NOMO-1 (cell line): Measurements from ENCODE around the gene PDCD1.
"Not testable (repeated sequence)": the region's sequence is repeated elsewhere in the genome, so short reads cannot be mapped to it uniquely, and the experiment has no call there.

Experiments
- DNase-seq, 2 experiments: peaks; one replicate each; lab custom pipeline; 2025; ENCODE audit not compliant: unreplicated experiment in 2 of 2; lab: John Stamatoyannopoulos, UW

Gene PDCD1

DNA sequence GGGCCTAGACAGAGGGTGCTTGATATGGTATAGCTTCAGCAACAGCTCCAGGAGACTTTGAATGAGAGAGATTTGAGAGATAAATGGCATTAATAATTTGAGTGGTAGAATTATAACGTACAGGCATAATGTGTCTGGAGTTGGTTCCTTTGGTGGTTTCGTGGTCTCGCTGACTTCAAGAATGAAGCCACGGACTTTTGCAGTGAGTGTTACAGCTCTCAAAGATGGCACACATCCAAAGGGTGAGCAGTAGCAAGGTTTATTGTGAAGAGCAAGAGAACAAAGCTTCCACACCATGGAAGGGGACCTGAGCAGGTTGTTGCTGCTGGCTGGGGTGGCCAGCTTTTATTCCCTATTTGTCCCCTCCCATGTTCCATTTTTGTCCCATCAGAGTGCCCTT lies 23.1 kb downstream of the PDCD1 start:
- DNase-seq = no peak

DNA sequence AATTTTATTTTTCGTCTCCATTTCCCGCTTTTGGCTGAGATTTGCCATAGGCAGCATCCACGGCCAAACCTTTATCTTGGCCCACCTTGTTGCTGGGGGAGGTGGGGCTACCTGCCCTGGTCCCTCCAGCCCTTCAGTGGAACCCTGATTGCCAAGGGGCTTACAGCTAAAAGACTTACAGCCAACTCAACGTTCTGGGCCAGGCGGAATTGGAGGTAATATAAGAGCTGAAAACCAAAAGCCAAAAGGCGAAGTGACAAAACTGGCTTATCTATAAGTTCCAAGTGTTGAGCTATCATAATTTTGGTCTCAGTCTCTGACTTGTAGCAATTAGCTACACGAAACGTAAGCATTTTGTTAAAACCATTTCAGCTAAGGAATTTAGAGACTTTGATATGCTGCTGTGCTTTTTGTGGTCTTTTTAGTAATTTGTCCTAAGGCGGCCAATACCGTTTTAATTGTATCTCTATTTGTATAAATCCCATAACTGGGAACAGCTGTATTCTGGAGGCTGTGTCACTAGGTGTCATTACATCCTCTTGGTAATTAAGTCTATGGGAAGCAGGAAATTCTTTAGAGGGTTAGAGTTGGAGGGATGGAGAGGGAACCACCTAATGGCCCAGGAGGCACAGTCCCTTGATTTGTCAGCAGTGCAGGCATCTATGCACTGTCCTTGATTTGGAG lies 24.0 kb downstream of the PDCD1 start:
- DNase-seq = no peak

DNA sequence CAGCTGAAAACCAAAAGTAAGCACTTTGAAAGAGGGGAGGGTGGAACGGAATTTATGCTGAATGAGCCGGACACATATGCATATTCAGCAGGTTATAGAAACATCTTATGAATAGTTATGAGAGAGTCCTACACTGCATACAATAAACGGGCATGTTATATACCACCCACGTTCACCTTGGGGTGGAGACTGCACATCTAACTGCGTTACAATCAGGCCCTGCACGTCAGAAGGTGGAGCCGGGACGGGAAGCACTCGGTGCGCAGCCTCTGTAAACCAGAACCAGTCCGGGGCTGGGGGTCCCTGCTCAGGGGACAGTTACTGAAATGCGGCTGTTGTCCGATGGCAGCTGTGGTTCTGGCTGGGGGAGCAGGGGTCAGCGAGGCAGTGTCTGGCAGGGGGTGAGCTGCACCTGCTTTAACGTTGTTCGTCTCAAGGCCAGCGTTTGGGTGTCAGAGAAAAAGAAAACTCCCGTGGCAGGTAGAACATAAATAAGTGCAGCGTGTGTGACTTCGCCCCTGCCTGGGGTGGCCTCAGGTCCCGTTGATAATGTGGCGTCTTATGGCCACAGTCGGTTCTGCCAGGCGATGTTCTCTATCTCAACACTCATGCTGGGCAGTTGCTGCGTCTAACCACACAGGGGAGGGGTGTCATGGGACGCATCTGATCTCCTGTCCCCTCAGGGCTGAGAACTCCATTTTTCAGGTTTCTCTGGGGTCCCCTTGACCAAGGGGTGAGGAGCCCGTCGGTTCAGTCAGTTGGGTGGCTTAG lies 24.8 kb downstream of the PDCD1 start:
- DNase-seq = not testable (repeated sequence)

DNA sequence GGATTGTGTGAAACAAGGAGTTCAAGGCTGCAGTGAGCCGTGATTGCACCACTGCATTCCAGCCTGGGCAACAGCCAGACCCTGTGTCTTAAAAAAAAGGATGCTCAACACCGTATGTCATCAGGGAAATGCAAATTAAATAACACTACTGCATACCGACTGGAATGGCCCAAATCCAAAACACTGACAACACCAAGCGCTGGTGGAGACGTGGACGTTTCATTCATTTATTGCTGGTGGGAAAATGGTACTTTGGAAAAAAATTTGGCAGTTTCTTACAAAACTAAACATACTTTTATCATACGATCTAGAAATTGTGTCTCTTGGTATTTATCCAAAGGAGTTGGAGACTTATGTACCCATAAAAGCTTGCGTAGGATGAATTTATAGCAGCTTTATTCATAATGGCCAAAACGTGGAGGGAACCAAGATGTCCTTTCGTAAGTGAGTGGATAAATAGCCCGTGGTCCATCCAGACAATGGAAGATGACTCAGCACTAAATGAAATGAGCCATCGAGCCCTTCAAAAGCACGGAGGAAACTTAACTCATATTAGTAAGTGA lies 25.5 kb downstream of the PDCD1 start:
- DNase-seq = no peak

DNA sequence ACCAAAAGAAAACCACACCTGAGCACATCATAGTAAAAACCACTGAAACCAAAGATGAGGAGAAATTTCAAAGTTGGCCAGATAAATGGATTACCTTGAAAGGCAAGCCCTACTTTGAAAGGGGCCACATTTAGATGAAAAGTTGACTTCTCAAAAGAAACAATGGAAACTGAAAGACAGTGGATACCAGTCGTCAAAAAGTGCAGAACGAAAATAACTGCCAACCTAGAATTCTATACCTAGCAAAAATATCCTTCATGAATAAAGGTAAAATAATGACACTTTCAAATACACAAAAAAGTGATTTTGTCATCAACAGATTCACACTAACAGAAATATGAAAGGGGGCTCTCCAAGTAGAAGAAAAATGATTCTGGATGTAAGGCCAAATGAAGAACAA lies 31.3 kb downstream of the PDCD1 start:
- no peak for DNase-seq

DNA sequence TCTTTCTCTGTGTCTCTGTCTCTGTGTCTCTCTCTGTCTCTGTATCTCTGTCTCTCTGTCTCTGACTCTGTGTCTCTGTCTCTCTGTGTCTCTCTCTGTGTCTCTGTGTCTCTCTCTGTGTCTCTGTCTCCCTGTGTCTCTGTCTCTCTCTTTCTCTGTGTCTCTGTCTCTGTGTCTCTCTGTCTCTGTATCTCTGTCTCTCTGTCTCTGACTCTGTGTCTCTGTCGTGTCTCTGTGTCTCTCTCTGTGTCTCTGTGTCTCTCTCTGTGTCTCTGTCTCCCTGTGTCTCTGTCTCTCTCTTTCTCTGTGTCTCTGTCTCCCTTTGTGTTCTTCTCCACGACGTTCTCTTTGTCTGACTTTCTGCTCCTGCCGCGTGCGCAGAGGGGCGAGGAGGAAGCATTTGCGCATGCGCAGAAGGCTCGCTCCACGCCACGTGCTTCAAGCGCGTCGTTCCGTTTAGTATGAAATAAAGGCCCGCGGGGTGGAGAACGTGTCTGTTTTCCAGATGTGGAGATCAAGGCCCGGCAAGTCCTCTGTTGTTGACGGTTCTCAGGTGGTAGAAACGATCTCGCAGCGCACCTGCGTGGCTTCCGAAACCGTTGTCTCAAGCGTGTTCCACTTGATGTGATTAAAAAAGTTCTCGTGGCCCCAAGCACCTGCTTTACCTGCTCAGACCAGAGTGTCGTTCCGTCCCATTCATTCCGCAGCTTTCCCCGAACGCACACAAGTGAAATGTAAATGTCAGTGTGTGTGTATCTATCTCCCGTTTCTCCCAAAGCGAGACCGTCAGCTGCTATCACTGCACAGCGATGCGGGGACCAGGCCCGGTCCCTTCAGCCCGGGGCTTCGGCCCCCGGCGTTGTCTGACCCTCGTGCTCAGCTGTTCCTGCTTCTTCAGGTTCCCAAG lies 34.9 kb downstream of the PDCD1 start:
- DNase-seq = not testable (repeated sequence)

DNA sequence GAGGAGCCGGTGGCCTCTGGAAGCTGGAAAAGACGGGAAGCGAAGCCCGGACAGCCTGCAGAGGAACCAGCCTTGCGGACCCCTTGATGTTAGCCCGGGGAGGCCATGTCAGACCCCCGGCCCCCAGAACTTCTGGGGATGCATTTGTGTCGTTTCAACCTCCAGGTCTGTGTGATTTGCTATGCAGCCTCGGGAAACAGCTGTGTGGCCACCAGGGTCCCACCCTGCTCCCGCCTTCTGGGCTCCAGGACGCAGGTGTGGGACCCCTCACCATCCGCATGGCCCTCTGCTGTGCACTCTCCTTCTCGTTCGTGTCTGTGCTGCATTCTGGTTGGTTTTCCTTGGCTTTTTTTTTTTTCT lies 36.5 kb downstream of the PDCD1 start:
- no peak for DNase-seq

DNA sequence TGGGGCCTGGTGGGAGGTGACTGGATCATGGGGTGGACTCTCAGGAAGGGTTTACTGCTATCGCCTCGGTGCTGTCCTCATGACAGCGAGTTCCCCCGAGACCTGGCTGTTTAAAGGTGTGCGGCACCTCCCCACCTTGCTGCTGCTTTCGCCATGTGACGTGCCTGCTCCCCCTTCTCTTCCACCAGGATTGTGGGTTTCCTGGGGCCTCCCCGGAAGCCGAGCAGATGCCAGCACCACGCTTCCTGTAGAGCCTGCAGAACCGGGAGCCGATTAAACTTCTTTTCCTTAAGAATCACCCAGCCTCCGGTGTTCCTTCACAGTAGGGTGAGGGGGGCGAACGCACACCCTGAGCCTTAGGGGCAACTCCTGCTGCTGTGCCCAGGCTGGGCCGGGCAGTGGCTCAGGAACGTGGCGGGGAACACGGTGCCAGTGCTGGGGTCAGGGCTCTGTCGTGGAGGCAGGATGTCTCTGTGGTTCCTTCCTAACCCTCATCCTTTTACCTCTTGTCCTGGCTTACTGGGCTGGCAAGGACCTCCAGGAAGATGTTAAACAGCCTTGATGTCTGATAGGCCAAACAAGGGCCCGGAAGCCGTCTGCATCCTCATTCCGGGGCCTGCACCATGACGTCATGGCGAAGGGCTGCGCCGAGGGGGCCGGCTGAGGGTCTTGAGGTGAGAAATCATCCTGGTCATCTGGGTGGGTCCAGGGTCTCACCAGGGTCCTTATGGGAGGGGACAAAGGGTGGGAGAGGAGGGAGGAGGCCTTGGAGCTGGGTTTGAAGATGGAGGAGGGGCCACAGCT lies 37.0 kb downstream of the PDCD1 start:
- no peak for DNase-seq

DNA sequence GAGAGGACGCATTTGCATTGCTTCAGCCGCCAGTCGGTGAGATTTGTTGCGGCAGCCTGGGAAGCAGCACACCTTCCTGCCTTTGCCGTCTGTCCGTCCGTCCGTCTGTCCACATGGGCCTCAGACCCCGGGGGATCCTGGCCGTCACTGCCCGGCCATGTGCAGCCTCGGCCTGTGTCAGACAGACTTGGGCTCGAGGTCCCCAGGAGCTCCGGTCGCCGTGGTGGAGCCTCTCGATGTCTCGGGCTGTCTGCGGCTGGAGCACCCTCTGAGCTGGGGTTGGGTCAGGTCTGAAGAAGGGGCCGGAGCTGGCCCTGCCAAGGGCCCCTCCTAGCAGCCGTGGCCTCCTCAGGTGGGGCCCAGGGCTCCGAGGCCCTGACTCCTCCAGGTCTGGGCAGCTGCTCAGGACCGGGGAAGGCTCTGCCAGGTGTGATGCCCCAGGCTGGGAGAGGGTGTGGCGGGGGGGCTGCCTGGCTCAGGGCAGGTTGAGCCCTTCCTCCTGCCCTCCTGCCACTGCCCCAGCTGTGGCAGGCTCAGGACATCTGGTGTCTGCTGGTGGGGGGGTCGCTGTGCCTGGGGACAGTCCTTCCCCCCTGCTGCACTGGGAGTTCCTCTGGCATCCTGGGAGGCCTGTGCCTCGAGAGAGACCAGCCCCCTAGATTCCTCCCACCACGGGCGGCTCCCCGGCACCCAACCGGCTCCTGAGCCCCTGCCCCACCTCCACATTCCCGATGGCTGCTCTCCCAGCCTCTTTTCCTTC lies 37.9 kb downstream of the PDCD1 start:
- no peak for DNase-seq

DNA sequence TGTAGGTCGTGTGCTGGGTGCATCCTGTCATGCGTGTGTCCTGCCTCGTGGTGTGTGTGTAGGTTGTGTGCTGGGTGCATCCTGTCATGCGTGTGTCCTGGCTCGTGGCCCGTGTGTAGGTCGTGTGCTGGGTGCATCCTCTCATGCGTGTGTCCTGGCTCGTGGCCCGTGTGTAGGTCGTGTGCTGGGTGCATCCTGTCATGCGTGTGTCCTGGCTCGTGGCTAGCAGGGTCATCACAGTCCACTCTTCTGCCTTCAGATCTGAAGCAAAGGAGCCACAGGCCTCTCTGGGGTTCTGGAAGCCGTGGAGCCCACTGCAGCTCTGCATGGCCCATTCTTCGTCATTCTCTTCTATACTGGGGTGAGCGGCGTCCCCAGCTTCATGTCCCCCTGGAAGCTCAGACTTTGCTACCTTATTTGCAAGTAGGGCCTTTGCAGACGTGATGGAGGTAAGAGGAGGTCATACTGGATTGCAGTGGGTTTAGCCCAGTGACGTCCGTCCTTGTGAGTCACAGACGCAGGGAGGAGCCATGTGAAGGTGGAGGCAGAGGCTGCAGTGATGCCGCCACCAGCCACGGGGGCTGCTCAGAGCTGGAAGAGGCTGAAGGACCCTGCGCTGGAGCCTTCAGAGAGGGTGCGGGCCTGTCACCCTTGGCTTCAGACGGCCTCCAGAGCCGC lies 38.6 kb downstream of the PDCD1 start:
- not testable (repeated sequence) for DNase-seq

DNA sequence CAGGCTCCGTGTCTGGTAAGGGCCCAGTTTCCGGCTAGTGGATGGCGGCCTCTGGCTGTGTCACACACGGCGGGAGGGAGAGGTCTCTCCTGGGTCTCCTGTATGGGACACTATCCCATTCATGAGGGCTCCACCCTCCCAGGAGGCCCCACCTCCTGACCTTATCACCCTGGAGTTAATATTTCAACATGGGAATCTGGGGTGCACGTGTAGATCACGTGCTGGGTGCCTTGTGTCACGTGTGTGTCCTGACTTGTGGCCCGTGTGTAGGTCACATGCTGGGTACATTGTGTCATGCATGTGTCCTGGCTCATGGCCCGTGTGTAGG lies 39.8 kb downstream of the PDCD1 start:
- no peak for DNase-seq

DNA sequence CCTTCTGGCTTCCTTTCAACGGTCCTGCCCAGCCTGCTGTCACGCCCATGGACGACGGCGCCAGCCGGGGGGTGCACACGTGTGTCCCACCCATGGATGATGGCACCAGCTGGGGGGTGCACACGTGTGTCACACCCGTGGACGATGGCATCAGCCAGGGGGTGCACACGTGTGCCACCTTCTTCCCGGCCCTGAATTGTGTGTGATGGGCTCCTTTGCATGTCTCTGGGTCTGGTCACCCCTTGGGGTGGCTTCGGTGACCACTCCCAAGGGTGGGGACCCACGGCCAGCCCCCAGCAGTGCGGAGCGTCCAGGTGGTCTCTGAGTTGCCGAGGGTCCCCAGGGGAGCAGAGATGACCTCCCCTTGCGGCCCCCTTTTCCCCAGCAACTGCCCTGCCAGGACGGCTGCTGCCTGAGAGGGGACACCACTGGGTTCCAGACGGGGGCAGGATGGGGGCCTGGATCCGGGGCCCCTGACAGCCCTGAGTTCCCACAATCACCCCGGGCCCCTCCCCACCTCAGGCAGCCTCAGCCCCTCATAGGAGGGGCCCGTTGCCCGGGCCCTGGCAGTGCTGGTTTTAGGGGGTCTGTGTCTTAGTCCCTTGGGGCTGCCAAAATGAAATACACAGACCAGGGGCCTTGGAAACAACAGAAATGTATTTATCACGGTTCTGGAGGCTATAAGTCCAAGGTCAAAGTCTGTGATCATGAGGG lies 40.3 kb downstream of the PDCD1 start:
- DNase-seq = no peak

DNA sequence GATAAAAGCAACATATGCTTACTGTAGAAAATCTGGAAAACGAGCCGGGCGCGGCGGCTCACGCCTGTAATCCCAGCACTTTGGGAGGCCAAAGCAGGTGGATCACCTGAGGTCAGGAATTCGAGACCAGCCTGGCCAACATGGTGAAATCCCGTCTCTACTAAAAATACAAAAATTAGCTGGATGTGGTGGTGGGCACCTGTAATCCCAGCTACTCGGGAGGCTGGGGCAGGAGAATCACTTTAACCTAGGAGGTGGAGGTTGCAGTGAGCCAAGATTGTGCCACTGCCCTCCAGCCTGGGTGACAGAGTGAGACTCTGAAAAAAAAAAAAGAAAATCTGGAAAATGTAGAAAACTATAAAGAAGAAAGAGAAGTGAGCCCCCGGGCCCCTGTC lies 40.9 kb downstream of the PDCD1 start:
- DNase-seq = not testable (repeated sequence)

DNA sequence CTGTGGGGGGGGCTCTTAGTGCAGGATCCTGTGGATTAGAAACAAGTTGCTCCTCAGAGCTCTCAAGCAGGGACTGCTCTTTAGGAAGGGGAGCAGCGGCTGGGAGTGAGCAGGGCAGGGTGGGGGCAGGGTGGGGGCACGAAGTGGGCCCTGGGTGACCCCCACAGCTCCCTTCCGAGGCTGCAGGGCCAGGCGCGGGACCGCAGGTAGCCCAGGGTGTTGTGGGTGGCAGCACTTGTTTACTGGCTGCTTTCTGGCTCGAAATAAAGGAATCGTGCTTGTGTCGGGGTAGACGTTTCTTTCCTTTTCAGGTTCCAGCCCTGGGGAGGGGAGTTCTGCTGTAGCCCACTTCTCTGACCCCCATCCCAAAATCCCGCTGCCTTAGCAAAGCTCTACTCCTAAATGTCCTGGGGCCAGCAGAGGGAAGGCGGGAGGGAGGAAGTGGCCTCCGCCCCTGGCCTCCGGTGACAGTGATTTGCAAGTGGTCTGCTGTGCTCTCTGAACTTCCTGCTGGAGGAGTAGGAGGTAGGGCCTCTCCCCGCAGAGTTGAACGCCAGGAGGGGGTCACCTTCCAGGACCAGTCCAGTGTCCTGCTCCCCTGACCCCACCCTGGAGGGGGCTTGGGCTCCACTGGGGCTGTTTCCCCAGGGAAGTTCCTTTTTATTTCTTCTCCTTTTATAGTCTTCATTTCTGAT lies 41.4 kb downstream of the PDCD1 start:
- DNase-seq = peak in 1 of 2 experiments; percentile 33

DNA sequence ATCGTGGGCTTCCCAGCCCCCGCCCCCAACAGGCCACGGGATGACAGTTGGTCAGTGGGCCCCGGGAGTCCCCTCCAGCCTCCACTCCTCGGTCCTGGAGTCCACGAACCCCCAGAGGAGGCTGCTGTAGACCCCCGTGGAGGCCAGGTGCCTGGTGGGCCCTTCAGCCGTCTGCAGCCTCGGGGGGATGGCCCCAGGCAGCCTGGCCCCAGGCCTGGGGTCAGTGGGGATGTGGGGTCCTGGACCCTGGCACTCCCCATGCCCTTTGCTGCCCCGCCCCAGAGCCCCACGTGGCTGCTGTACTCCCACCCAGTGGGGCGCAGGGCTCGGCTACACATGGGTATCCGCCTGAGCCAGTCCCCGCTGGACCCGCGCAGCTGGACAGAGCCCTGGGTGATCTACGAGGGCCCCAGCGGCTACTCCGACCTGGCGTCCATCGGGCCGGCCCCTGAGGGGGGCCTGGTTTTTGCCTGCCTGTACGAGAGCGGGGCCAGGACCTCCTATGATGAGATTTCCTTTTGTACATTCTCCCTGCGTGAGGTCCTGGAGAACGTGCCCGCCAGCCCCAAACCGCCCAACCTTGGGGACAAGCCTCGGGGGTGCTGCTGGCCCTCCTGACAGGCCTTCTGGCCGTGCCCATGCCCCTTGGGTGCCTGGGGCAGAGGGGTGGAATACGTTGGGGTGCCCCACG lies 42.1 kb downstream of the PDCD1 start:
- no peak for DNase-seq

DNA sequence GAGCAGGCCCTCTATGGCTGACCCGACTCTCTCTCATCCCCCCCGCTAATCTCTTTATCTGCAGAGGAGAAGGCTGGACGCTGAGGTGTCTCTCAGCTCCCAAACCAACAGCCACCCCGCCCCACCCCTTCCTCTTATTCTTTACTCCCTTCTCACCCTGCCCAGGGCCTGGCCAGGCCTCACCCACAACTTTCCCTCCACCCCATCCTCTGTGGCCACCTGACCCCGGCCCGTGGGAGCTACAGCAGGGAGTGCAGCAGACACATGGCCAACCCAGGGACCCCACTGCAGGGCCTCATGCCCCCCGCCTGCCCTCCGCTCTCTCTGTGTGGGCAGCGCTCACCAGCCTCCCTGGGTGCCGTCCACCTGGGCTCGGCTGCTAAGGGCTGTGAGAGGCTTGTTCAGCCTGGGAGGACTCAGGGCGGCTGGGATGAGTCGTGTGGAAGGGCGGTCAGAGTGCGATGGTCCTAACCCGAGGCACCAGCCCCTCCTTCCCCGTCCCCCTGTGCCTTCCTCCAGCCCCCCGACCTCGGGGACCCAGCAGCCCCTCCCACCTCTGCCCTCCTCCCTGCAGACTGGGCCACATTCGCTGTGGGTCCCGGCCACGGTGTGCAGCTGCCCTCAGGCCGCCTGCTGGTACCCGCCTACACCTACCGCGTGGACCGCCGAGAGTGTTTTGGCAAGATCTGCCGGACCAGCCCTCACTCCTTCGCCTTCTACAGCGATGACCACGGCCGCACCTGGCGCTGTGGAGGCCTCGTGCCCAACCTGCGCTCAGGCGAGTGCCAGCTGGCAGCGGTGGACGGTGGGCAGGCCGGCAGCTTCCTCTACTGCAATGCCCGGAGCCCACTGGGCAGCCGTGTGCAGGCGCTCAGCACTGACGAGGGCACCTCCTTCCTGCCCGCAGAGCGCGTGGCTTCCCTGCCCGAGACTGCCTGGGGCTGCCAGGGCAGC lies 42.9 kb downstream of the PDCD1 start:
- DNase-seq = no peak
